Subcutaneous adipose tissue (tissue), 4 donors: ENCODE results near the gene RFX1. TPM values are rescaled to one million over a fixed set of nuclear protein-coding genes. Genes with fewer than 3 reads are reported as not detected.

Experiments
- CTCF ChIP-seq: fragments of 450-650 bp; IDR thresholded peaks from one replicate; pipeline ENCODE4 v1.5.1; 2016; ENCODE audit warnings: low read depth, mild to moderate bottlenecking, control low read depth, antibody characterized with exemption, moderate library complexity
- total RNA-seq, 4 donors: library from RNA; depleted of rRNA; stranded (reverse); fragments of >200 nt; gene quantifications; one replicate each; pipeline ENCODE4 v1.1.0, GENCODE V29; 2016

RFX1 gene
- total RNA-seq, 4 donors from 2014 or later = 2.2 to 4.1 (median 2.2) TPM

- no peak for TF ChIP-seq CTCF
These were observed 9.5 kb upstream of the RFX1 start for GRCh38 chr19:14015524-14016035.

GRCh38 chr19:14012378-14012915 lies 6.3 kb upstream of the RFX1 start:
- no peak for TF ChIP-seq CTCF

GRCh38 chr19:14006766-14007562 lies 844 bp upstream of the RFX1 start:
- no peak for TF ChIP-seq CTCF

GRCh38 chr19:14005349-14006084 lies 603 bp downstream of the RFX1 start:
- TF ChIP-seq CTCF = no peak

GRCh38 chr19:14004619-14005348 lies 1.3 kb downstream of the RFX1 start:
- no peak for TF ChIP-seq CTCF

- no peak for TF ChIP-seq CTCF
These were observed 2.7 kb downstream of the RFX1 start for GRCh38 chr19:14003251-14004055.
